CD4-positive, alpha-beta memory T cell (primary cell): ENCODE data around the gene BRAF. TPM values are rescaled to one million over a fixed set of nuclear protein-coding genes. Genes with fewer than 3 reads are reported as not detected.
A peak's percentile ranks its signal among the peaks of the same experiment; 100 is the strongest.

Experiments
- CTCF ChIA-PET: fragments of 350-600 bp; sonication (Branson Sonifier 250); formaldehyde crosslinking; loops from one replicate; lab custom pipeline; 2021; ENCODE audit warnings: inconsistent platforms; ENCODE audit not compliant: partially characterized antibody; lab: Charles Lee
- POLR2A ChIA-PET: fragments of 350-600 bp; sonication (Branson Sonifier 250); formaldehyde crosslinking; loops from one replicate; lab custom pipeline; 2021; ENCODE audit not compliant: partially characterized antibody; lab: Charles Lee
- DNase-seq, 5 donors: peaks; one replicate each; pipeline versions ENCODE4 v3.0.0 to v3.0.0-alpha.2; 2020 to 2022; ENCODE audit warnings: mixed read lengths in 1 of 5
- H3K27ac ChIP-seq: one replicate; pipeline ENCODE4 v1.7.0; 2013; ENCODE audit warnings: low read depth, low read length
- H3K27me3 ChIP-seq: 2 replicates; pipeline ENCODE4 v1.7.0; 2013; ENCODE audit warnings: mild to moderate bottlenecking, low read length, moderate library complexity; ENCODE audit not compliant: insufficient read depth
- H3K36me3 ChIP-seq: 2 replicates; pipeline ENCODE4 v1.7.0; 2013; ENCODE audit warnings: mild to moderate bottlenecking, low read length, moderate library complexity; ENCODE audit not compliant: insufficient read depth
- H3K4me1 ChIP-seq: 2 replicates; pipeline ENCODE4 v1.7.0; 2013; ENCODE audit warnings: mild to moderate bottlenecking, low read length, moderate library complexity; ENCODE audit not compliant: insufficient read depth
- H3K4me3 ChIP-seq, 2 donors: one replicate each; pipeline ENCODE4 v1.7.0; 2013; ENCODE audit warnings: low read length in 2 of 2, mild to moderate bottlenecking in 1 of 2
- H3K9me3 ChIP-seq, 2 donors: one replicate each; pipeline ENCODE4 v1.7.0; 2013; ENCODE audit warnings: low read length in 2 of 2, control low read depth in 1 of 2; ENCODE audit not compliant: control insufficient read depth in 1 of 2
- H3K27ac Mint-ChIP-seq, 7 donors: one replicate each; pipeline ENCODE4 v1.8.0; 2020 to 2021; ENCODE audit warnings: mixed read lengths in 7 of 7, mild to moderate bottlenecking in 6 of 7, inconsistent platforms in 3 of 7, moderate library complexity in 3 of 7
- H3K27me3 Mint-ChIP-seq, 2 donors: one replicate each; pipeline ENCODE4 v1.8.0; 2020 to 2021; ENCODE audit warnings: mixed read lengths in 2 of 2
- H3K36me3 Mint-ChIP-seq, 2 donors: one replicate each; pipeline ENCODE4 v1.8.0; 2020 to 2021; ENCODE audit warnings: mixed read lengths in 2 of 2, inconsistent platforms in 1 of 2, mild to moderate bottlenecking in 1 of 2
- H3K4me1 Mint-ChIP-seq, 4 donors: one replicate each; pipeline ENCODE4 v1.8.0; 2020 to 2021; ENCODE audit warnings: mixed read lengths in 4 of 4, mild to moderate bottlenecking in 1 of 4
- H3K4me3 Mint-ChIP-seq, 8 donors: one replicate each; pipeline ENCODE4 v1.8.0; 2020 to 2021; ENCODE audit warnings: mixed read lengths in 8 of 8, mild to moderate bottlenecking in 7 of 8, moderate library complexity in 6 of 8, inconsistent platforms in 3 of 8
- H3K9me3 Mint-ChIP-seq, 8 donors: one replicate each; pipeline ENCODE4 v1.8.0; 2020 to 2021; ENCODE audit warnings: mixed read lengths in 8 of 8, mild to moderate bottlenecking in 5 of 8, inconsistent platforms in 3 of 8, moderate library complexity in 1 of 8
- intact Hi-C: fragments of 100-400 bp; cut with micrococcal nuclease; formaldehyde crosslinking; loops from one replicate; pipeline ENCODE4 v1.15.1; 2023
- polyA plus RNA-seq, 2 donors: library from polyadenylated mRNA; unstranded; fragments of 300-500 nt; fragmentation: Illumina TruSeq; gene quantifications; one replicate each; pipeline ENCODE4 v1.2.3, GENCODE V29; 2021
- total RNA-seq, 2 experiments: library from RNA; stranded (reverse); gene quantifications; one replicate each; pipeline ENCODE4 v1.2.3, GENCODE V29; 2021

BRAF gene
- total and polyA plus RNA-seq, 4 experiments from 2014 or later: 10.0 to 52.5 (median 28.8) TPM

GRCh38 chr7:140926021-140926817 is 1.5 kb upstream of the BRAF start:
- H3K9me3 Mint-ChIP-seq: peaks cover 0 to 4% (median 0%) of the 10 kb centered on the region in 8 donors
- Histone ChIP-seq H3K27me3 (no peaks in the 10 kb centered on the region), H3K36me3 (no peaks in the 10 kb centered on the region), H3K4me1 (peaks cover 28% of the 10 kb centered on the region), H3K9me3 (no peaks in the 10 kb centered on the region), H3K27ac (no peak overlapping the region), H3K4me3 (no peak overlapping the region)
- ChIA-PET CTCF (interaction anchor here (0.7 to 1.8 kb wide), 3 partner anchors 85 to 115 kb away, joined by 3 to 4 read pairs (median 4); no protein-coding TSS in a partner anchor), POLR2A (interaction anchor here (1.5 kb wide), 1 partner anchor 88 kb away, joined by 5 read pairs; the partner anchor contains the start of gene MRPS33)
- peaks cover 0 to 6% of the 10 kb centered on the region in 2 donors for H3K36me3 Mint-ChIP-seq
- DNase-seq: no peak
- peak overlapping the region; percentile 33 to 71 (median 50) for H3K4me3 Mint-ChIP-seq
- intact Hi-C loops: loop anchor here (10.0 kb wide), 2 partner anchors 451 to 609 kb away; partner anchors contain the start of gene MKRN1
- peak overlapping the region in 6 of 7 donors; percentile 99 to 100 (median 99) for H3K27ac Mint-ChIP-seq
- H3K4me1 Mint-ChIP-seq: peaks cover 4 to 13% (median 6%) of the 10 kb centered on the region in 4 donors
- peaks cover 0 to 4% of the 10 kb centered on the region in 2 donors for H3K27me3 Mint-ChIP-seq

- H3K9me3 ChIP-seq: no peaks in the 10 kb centered on the region
- intact Hi-C loops: loop anchor here (1.0 to 10.0 kb wide), 6 partner anchors 91 to 814 kb away; partner anchors contain the start of genes MKRN1, NDUFB2 and SSBP1
- H3K27ac Mint-ChIP-seq: no peak overlapping the region
Observed at GRCh38 chr7:140924019-140924820, 509 bp downstream of the BRAF start.

GRCh38 chr7:140923358-140924006 is 1.2 kb downstream of the BRAF start:
- POLR2A ChIA-PET: interaction anchor here (0.6 to 3.2 kb wide), 6 partner anchors 10 to 250 kb away, joined by 3 to 42 read pairs (median 3); partner anchors contain the start of genes MRPS33 and NDUFB2

More at GRCh38 chr7:140924019-140924820, 509 bp downstream of the BRAF start:
- peak; percentile 79 to 92 (median 83) for DNase-seq
- Mint-ChIP-seq H3K4me1 (peaks cover 11 to 29% (median 18%) of the 10 kb centered on the region in 4 donors), H3K36me3 (peaks cover 0 to 6% of the 10 kb centered on the region in 2 donors), H3K9me3 (peaks cover 0 to 4% (median 0%) of the 10 kb centered on the region in 8 donors), H3K27me3 (peaks cover 0 to 4% of the 10 kb centered on the region in 2 donors), H3K4me3 (no peak overlapping the region)
- Histone ChIP-seq H3K4me3 (peak overlapping the region; percentile 68 to 90), H3K4me1 (peaks cover 28% of the 10 kb centered on the region), H3K36me3 (no peaks in the 10 kb centered on the region), H3K27ac (peak overlapping the region; percentile 95), H3K27me3 (no peaks in the 10 kb centered on the region)
- CTCF ChIA-PET: interaction anchor here (1.2 kb wide), 1 partner anchor 129 kb away, joined by 3 read pairs; no protein-coding TSS in a partner anchor
- POLR2A ChIA-PET: interaction anchor here (0.8 to 3.2 kb wide), 8 partner anchors 9 to 251 kb away, joined by 3 to 42 read pairs (median 4); partner anchors contain the start of genes MRPS33 and NDUFB2

GRCh38 chr7:140922741-140923345 is 1.9 kb downstream of the BRAF start:
- peak overlapping the region; percentile 17 for H3K27ac ChIP-seq
- peaks cover 2 to 6% of the 10 kb centered on the region in 2 donors for H3K36me3 Mint-ChIP-seq
- no peak overlapping the region for H3K4me3 Mint-ChIP-seq

More at GRCh38 chr7:140923358-140924006, 1.2 kb downstream of the BRAF start:
- Histone ChIP-seq H3K36me3 (no peaks in the 10 kb centered on the region), H3K9me3 (no peaks in the 10 kb centered on the region), H3K4me1 (peaks cover 28% of the 10 kb centered on the region), H3K27me3 (no peaks in the 10 kb centered on the region), H3K27ac (peak overlapping the region; percentile 95), H3K4me3 (peak overlapping the region; percentile 68 to 90)
- Mint-ChIP-seq H3K36me3 (peaks cover 0 to 6% of the 10 kb centered on the region in 2 donors), H3K4me1 (peaks cover 11 to 31% (median 18%) of the 10 kb centered on the region in 4 donors), H3K27ac (no peak overlapping the region), H3K4me3 (no peak overlapping the region), H3K27me3 (peaks cover 0 to 4% of the 10 kb centered on the region in 2 donors), H3K9me3 (peaks cover 0 to 4% (median 0%) of the 10 kb centered on the region in 8 donors)
- CTCF ChIA-PET: interaction anchor here (1.2 kb wide), 1 partner anchor 128 kb away, joined by 3 read pairs; no protein-coding TSS in a partner anchor
- peak in 1 of 5 donors; percentile 5 for DNase-seq
- intact Hi-C loops: loop anchor here (1.0 to 10.0 kb wide), 6 partner anchors 92 to 815 kb away; partner anchors contain the start of genes MKRN1, NDUFB2 and SSBP1

GRCh38 chr7:140920745-140921144 is 4.0 kb downstream of the BRAF start:
- Histone ChIP-seq H3K27ac (no peak overlapping the region), H3K27me3 (no peaks in the 10 kb centered on the region), H3K9me3 (no peaks in the 10 kb centered on the region), H3K4me3 (no peak overlapping the region), H3K36me3 (no peaks in the 10 kb centered on the region), H3K4me1 (peaks cover 54% of the 10 kb centered on the region)
- intact Hi-C loops: loop anchor here (10.0 kb wide), 2 partner anchors 446 to 614 kb away; partner anchors contain the start of gene MKRN1
- H3K4me1 Mint-ChIP-seq: peaks cover 26 to 54% (median 40%) of the 10 kb centered on the region in 4 donors
- no peak for DNase-seq
- peaks cover 0 to 4% of the 10 kb centered on the region in 2 donors for H3K27me3 Mint-ChIP-seq
- CTCF ChIA-PET: no interaction called here
- H3K36me3 Mint-ChIP-seq: peaks cover 2 to 6% of the 10 kb centered on the region in 2 donors
- peak overlapping the region in 4 of 7 donors; percentile 44 to 58 (median 52) for H3K27ac Mint-ChIP-seq
- H3K9me3 Mint-ChIP-seq: peaks cover 0 to 4% (median 0%) of the 10 kb centered on the region in 8 donors
- POLR2A ChIA-PET: interaction anchor here (1.6 kb wide), 1 partner anchor 18 kb away, joined by 3 read pairs; no protein-coding TSS in a partner anchor
- peak overlapping the region in 1 of 8 donors; percentile 7 for H3K4me3 Mint-ChIP-seq

More at GRCh38 chr7:140922741-140923345, 1.9 kb downstream of the BRAF start:
- ChIA-PET POLR2A (interaction anchor here (0.6 to 3.2 kb wide), 4 partner anchors 10 to 250 kb away, joined by 3 to 42 read pairs (median 3); partner anchors contain the start of gene MRPS33), CTCF (no interaction called here)
- Histone ChIP-seq H3K36me3 (no peaks in the 10 kb centered on the region), H3K4me1 (peaks cover 34% of the 10 kb centered on the region), H3K9me3 (no peaks in the 10 kb centered on the region), H3K27me3 (no peaks in the 10 kb centered on the region), H3K4me3 (no peak overlapping the region)
- H3K27me3 Mint-ChIP-seq: peaks cover 0 to 4% of the 10 kb centered on the region in 2 donors
- H3K4me1 Mint-ChIP-seq: peaks cover 13 to 37% (median 23%) of the 10 kb centered on the region in 4 donors
- DNase-seq: no peak
- intact Hi-C loops: loop anchor here (10.0 kb wide), 2 partner anchors 448 to 612 kb away; partner anchors contain the start of gene MKRN1
- H3K27ac Mint-ChIP-seq: no peak overlapping the region
- peaks cover 0 to 4% (median 0%) of the 10 kb centered on the region in 8 donors for H3K9me3 Mint-ChIP-seq
